ENCODE measurements around the gene DNAH2.

GRCh38 chr17:7822126-7822525, 104.6 kb downstream of the DNAH2 start:
- TF ChIP-seq TCFL5 (CRISPR knock-in tag; conservative IDR thresholded peaks at IDR 0.05) (no peak), ZNF431 (CRISPR knock-in tag; IDR thresholded peaks at IDR 0.05) (no peak), MTF1 (CRISPR knock-in tag; IDR thresholded peaks at IDR 0.05; ENCODE audit: borderline replicate concordance) (no peak), KDM2B (CRISPR knock-in tag; IDR thresholded peaks at IDR 0.05) (no peak), POLR2AphosphoS5 (IDR thresholded peaks at IDR 0.05; ENCODE audit: control insufficient read depth, insufficient read depth, low read depth, low read length) (no peak), HDAC2 (IDR thresholded peaks at IDR 0.05) (no peak)

All from K562 (cell line).